ENCODE measurements around the gene TMEM253.
A peak's percentile ranks its signal among the peaks of the same experiment; 100 is the strongest.

GRCh38 chr14:21102521-21103410 lies 1.9 kb downstream of the TMEM253 start:
- TF ChIP-seq POLR2A (IDR thresholded peaks at IDR 0.05) (peak in 1 of 2 donors; percentile 37), CTCF (IDR thresholded peaks at IDR 0.05) (no peak)

Measured in Peyer's patch (tissue), 4 donors.